ENCODE data around the gene MESD.
A peak's percentile ranks its signal among the peaks of the same experiment; 100 is the strongest.

The MESD gene

GRCh38 chr15:81024265-81024872 is 34.8 kb upstream of the MESD start:
- H3K4me3 ChIP-seq (ENCODE audit: low read length) = no peak overlapping the region
- DNase-seq (ENCODE audit: low read depth) = no peak
- no peak for TF ChIP-seq CTCF (IDR thresholded peaks at IDR 0.05; ENCODE audit: insufficient read depth, low read depth, low read length, missing control alignments)

GRCh38 chr15:81023483-81024264 is 34.1 kb upstream of the MESD start:
- no peak overlapping the region for H3K4me3 ChIP-seq (ENCODE audit: low read length)
- DNase-seq (ENCODE audit: low read depth) = peak; percentile 24
- TF ChIP-seq CTCF (IDR thresholded peaks at IDR 0.05; ENCODE audit: insufficient read depth, low read depth, low read length, missing control alignments) = no peak

- no peak for DNase-seq (ENCODE audit: low read depth)
- no peak overlapping the region for H3K4me3 ChIP-seq (ENCODE audit: low read length)
- no peak for TF ChIP-seq CTCF (IDR thresholded peaks at IDR 0.05; ENCODE audit: insufficient read depth, low read depth, low read length, missing control alignments)
These were observed 31.7 kb upstream of the MESD start for GRCh38 chr15:81021321-81021720.

GRCh38 chr15:81018197-81018596 is 28.6 kb upstream of the MESD start:
- TF ChIP-seq CTCF (IDR thresholded peaks at IDR 0.05; ENCODE audit: insufficient read depth, low read depth, low read length, missing control alignments) = no peak
- no peak overlapping the region for H3K4me3 ChIP-seq (ENCODE audit: low read length)

GRCh38 chr15:81016489-81017068 is 27.0 kb upstream of the MESD start:
- no peak for TF ChIP-seq CTCF (IDR thresholded peaks at IDR 0.05; ENCODE audit: insufficient read depth, low read depth, low read length, missing control alignments)
- H3K4me3 ChIP-seq (ENCODE audit: low read length) = no peak overlapping the region
- DNase-seq (ENCODE audit: low read depth) = no peak

More at GRCh38 chr15:81018197-81018596, 28.6 kb upstream of the MESD start:
- no peak for DNase-seq (ENCODE audit: low read depth)

- no peak for DNase-seq (ENCODE audit: low read depth)
- TF ChIP-seq CTCF (IDR thresholded peaks at IDR 0.05; ENCODE audit: insufficient read depth, low read depth, low read length, missing control alignments) = no peak
- H3K4me3 ChIP-seq (ENCODE audit: low read length) = no peak overlapping the region
These were observed 26.2 kb upstream of the MESD start for GRCh38 chr15:81015621-81016488.
